HG03039 (cell line): ENCODE data around the gene CLDN7.
"Not testable (repeated sequence)": the region's sequence is repeated elsewhere in the genome, so short reads cannot be mapped to it uniquely, and the experiment has no call there.

Source experiments
- ATAC-seq: cut with Tn5 transposase; IDR thresholded peaks from one replicate; pipeline ENCODE4 v1.9.1; 2021; ENCODE audit warnings: mild to moderate bottlenecking, moderate library complexity; ENCODE audit not compliant: unreplicated experiment

Gene CLDN7

GRCh38 chr17:7256766-7257456, 5.4 kb downstream of the CLDN7 start:
- ATAC-seq = no peak

DNA sequence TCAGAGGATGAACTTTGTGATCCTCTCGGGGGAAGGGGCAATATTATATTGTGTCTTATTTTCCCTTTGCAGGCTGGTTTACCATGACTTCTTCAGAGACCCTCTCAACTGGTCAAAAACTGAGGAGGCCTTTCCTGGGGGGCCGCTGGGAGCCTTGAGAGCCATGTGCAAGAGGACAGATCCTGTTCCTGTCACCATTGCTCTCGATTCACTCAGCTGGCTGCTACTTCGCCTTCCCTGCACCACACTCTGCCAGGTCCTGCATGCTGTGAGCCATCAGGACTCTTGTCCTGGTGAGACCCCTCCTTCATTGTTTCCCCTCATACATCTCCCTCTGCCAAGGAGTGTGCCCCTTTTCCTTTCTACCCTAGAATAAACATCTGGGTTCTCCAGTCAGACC, 7.8 kb downstream of the CLDN7 start:
- ATAC-seq = no peak

GRCh38 chr17:7253082-7253481, 9.2 kb downstream of the CLDN7 start:
- ATAC-seq = no peak

DNA sequence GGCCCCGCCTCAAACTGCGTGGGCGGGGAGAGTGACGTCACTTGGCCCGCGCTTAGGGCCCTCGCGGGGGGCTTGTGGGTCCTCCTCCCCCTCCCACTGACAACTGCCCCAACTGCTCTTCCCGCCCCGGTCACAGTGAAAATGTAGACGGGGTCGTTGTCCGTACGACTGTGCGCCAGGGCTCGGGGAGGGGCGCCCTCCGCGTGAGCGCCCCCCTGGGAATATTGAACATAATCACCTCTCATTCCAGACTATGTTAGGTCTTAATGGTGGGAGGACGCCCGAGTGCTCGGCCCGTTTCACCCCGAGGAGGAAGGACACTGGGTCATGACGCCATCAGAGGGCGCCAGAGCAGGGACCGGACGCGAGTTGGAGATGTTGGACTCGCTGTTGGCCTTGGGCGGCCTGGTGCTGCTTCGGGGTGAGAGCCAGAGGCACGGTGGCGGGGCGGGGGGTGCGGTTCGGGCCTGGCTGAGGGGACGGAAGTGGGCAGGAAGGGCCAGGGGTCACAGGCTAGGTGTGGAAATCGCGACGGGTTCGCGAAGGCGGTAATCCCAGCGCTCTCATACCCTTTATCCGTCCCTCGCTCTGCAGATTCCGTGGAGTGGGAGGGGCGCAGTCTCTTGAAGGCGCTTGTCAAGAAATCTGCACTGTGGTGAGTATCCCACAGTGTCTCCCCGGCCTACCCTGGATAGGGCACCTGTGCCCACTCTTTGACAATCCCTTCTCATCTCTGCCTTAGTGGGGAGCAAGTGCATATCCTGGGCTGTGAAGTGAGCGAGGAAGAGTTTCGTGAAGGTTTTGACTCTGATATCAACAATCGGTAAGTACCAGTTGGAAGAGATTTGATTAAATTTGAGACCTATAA, 9.9 kb downstream of the CLDN7 start, which contains the start of gene ELP5:
Gene ELP5, plus strand, starts transcription at position 40 of the 868 bp plus-strand sequence. Its CDS starts 336 bp downstream, at position 376.
- peak; percentile 48 for ATAC-seq

GRCh38 chr17:7251661-7252175, 10.6 kb downstream of the CLDN7 start, which contains the start of gene CTDNEP1:
CTDNEP1 (minus strand) TSS chr17:7251734; CDS start chr17:7251296, 438 bp downstream.
- ATAC-seq = peak; percentile 74

DNA sequence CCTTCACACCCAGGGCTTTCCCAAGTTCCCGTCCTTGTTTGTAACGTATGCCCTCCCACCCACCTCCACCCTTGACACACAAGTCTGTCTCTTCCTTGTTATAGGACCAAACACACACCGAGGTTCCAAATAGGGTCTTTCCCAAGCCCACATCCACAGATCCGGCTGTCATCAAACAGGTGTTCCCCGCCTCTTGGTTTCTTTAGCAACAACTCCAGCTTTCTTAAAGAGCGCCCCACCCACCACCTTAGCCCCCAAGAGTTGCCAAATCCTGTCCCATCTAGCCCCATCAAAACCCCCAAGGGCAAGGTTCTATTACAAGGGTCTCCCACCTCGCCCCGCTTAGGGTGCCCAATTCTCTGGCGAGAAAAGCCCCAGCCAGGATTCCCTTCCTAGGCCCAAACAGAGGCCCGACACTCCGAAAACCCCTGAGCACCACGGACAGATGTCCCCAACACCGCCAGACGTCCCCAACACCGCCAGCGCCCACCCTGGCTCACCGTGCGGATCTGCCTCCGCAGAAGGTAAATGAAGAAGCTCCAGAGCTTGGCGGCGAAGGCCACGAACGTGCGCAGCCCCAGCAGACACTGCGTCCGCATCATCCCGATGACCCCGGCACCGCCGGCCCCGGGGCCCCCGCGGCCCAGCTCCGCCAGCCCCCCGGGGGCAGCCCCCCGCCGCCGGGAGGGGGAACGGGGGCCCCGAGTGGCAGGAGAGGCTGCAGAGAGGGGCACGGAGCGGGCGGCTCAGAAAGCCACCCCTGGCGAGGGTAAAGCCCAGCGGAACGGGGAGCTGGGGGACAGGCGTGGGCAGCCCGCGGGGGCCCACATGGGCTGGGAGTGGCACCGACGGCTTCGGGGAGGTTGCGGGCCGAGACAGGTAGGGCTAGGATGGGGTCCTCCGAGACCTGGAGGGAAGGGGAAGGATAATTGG, 11.3 kb downstream of the CLDN7 start:
- ATAC-seq = no peak

GRCh38 chr17:7249830-7250229, 12.4 kb downstream of the CLDN7 start:
- no peak for ATAC-seq

- ATAC-seq = no peak
Measured at GRCh38 chr17:7249214-7249613, 13.1 kb downstream of the CLDN7 start.

- no peak for ATAC-seq
Measured at GRCh38 chr17:7248796-7249195, 13.5 kb downstream of the CLDN7 start.

GRCh38 chr17:7246779-7247178, 15.5 kb downstream of the CLDN7 start:
- ATAC-seq = no peak

DNA sequence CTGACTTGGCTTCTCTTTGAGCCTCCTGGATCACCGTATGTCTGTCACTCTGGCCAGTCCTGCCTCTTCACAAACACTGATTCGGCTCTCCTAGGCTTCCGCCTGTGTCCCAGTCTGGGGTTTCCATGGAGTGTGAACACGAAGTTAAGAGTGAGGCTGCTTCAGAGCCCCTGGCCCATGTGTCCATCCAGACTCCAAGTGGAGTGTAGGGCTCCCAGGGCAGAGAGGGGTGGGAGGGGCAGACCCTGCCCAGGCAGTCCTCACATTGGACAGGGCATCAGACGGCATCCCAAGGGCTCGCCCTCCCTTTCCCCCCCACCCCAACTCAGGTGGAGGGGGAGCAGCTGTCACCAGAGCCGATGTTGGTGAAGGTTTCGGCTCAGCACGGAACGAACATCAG, 18.4 kb downstream of the CLDN7 start:
- ATAC-seq = not testable (repeated sequence)

DNA sequence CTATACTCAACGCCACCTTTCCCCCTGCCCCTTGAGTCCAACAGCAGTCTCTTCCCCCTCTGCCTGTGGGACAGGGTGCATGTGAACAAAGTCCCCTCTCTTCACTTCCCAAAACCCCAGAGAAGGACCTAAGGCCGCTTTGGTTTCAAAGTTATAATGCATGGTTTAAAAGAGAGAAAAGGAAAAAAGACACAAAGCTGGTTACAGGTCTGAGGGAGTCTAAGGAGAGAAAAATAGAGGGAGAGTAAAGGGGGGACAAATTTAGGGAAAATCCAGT, 18.9 kb downstream of the CLDN7 start:
- no peak for ATAC-seq

- peak; percentile 38 for ATAC-seq
Measured at GRCh38 chr17:7242717-7243452, 19.4 kb downstream of the CLDN7 start.

GRCh38 chr17:7241783-7242716, 20.2 kb downstream of the CLDN7 start, which contains the start of gene GABARAP:
GABARAP (minus strand) TSS chr17:7242449; CDS start chr17:7242330, 119 bp downstream.
- ATAC-seq = peak; percentile 23

DNA sequence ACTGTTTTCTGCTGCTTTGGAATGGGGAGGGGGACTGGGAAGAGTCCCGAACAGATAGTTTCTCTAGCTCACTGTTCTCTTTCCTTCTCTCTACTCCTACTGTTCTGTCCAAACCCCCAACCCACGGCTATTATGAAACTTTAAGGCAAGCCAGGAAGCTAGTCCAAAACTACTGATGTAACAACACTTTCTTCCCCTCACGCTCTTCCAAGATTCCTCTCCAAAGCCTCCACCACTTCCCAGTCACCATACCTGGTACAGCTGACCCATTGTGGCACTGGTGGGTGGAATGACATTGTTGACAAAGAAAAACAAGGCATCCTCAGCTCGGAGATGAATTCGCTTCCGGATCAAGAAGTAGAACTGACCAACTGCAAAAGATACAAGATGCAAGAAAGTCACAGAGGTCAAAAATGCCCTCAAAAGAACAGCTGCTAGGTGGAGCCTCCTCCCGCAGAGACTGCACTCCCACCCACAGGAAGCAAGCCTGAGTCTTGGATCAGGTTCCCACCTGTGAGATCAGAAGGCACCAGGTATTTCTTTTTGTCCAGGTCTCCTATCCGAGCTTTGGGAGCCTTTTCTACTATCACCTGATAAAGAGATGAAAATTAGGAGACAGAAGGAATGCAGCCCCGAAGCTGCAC, 21.1 kb downstream of the CLDN7 start:
- ATAC-seq = no peak

DNA sequence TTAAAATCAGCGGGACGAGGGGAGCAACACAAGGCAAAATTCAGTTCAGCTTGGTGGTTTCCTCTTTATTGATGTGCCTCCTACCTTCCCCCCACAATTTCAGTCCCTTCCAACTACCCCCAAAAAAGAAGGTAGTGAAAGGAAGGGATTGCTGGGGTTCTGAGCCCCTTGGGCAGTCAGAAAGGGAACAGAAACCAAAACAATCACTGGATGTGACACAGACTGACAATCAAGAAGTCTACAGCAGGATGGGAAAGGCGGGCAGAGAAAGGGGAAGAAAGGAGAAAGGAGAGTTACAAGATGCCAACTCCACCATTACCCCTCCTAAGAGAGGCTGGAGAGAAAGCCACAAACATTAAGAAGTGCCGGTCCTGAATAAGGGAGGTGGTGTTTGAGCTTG, 21.9 kb downstream of the CLDN7 start:
- no peak for ATAC-seq

DNA sequence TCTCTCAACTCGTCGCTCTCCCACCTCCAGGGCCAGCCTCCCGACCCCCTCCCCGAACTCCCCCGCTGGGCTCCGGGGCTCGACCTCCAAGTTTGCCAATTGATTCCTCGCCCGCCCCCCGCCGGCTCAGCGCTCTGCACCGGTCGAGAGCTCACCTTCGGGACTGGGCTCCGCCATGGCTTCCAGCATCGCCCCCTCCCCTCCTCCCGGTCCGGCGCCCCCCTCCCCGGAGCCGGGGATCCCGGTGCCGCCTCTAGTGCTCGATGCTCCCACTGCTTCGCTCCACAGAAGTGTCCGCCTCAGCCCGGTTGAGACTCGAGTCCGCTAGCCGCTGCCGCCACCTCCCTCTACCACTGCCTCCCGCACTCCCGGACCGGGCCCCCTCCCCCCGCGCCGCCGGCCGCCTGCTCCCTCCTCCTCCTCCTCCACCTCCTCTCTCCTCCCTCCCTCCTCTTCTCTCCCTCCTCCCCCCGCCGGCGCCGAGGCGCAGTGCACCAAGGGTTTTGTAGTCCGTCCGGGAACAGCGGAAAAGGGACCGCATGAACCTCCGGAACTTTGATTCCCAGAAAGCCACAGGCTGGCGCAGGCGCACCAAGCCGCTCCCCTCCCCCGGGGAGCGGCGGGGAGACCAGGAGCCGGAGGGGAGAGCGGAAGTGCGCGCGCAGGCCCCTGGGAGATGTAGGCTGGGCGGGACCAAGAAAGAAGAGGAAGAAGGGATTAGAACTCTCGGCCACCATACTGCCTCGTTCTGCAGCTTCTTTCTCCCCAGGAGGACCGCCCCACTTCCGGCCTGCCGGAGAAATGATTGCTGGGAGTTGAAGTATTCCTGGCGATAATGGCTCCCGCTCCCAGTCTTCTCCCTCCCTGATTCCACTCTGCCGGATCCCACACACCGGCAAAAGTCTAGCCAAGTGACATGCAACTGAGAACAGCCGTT, 22.9 kb downstream of the CLDN7 start, which contains the start of gene PHF23:
Gene PHF23, minus strand, starts transcription at position 367 of the 937 bp plus-strand sequence. Its CDS starts 178 bp downstream, at position 189.
- ATAC-seq = peak; percentile 36
